Lung (tissue), 12 donors: ENCODE measurements around the gene RIN1. TPM values are rescaled to one million over a fixed set of nuclear protein-coding genes. Genes with fewer than 3 reads are reported as not detected.

Experiments used
- ATAC-seq: fragments of 200-7000 bp; cut with Tn5 transposase; one replicate; pipeline ENCODE4 v1.9.1; 2020; ENCODE audit warnings: moderate number of reproducible peaks; ENCODE audit not compliant: insufficient read depth, low FRiP score
- DNase-seq, 3 donors: peaks; one replicate each; pipeline ENCODE4 v3.0.0-alpha.2; 2013 to 2017
- H3K27ac ChIP-seq, 2 donors: one replicate each; pipeline ENCODE4 v1.5.1; 2013; ENCODE audit warnings: mild to moderate bottlenecking in 2 of 2, moderate library complexity in 2 of 2, control low read depth in 1 of 2, inconsistent platforms in 1 of 2, low read depth in 1 of 2, low read length in 1 of 2
- H3K27me3 ChIP-seq, 3 donors: one replicate each; pipeline ENCODE4 v1.5.1; 2013; ENCODE audit warnings: low read length in 2 of 3; ENCODE audit not compliant: control insufficient read depth in 3 of 3, insufficient read depth in 3 of 3
- H3K36me3 ChIP-seq, 4 donors: one replicate each; pipeline ENCODE4 v1.5.1; 2013; ENCODE audit warnings: low read length in 4 of 4, mild to moderate bottlenecking in 1 of 4, moderate library complexity in 1 of 4; ENCODE audit not compliant: control insufficient read depth in 4 of 4, insufficient read depth in 4 of 4
- H3K4me1 ChIP-seq, 5 donors: one replicate each; pipeline ENCODE4 v1.5.1; 2013; ENCODE audit warnings: low read length in 5 of 5, mild to moderate bottlenecking in 2 of 5, moderate library complexity in 1 of 5; ENCODE audit not compliant: control insufficient read depth in 5 of 5, insufficient read depth in 5 of 5
- H3K4me3 ChIP-seq: one replicate; pipeline ENCODE4 v1.5.1; 2013; ENCODE audit warnings: mild to moderate bottlenecking, control low read depth, moderate library complexity
- H3K9ac ChIP-seq, 2 donors: one replicate each; pipeline ENCODE4 v1.5.1; 2013; ENCODE audit warnings: low read length in 2 of 2, control low read depth in 1 of 2; ENCODE audit not compliant: insufficient read depth in 1 of 2
- H3K9me3 ChIP-seq, 4 donors: one replicate each; pipeline ENCODE4 v1.5.1; 2013; ENCODE audit warnings: low read length in 3 of 4, mild to moderate bottlenecking in 1 of 4, moderate library complexity in 1 of 4; ENCODE audit not compliant: control insufficient read depth in 4 of 4, insufficient read depth in 3 of 4
- CTCF ChIP-seq: IDR thresholded peaks from 2 replicates; pipeline ENCODE4 v1.5.1; 2012; ENCODE audit warnings: mild to moderate bottlenecking; ENCODE audit errors: control extremely low read depth, extremely low read depth
- WGBS, 2 donors: extraction: QIAGEN DNeasy Blood & Tissue Kit; methylation state at CpG; one replicate each; pipeline ENCODE4 v1.1.7; 2013; 5-methylcytosine and 5-hydroxymethylcytosine counted together
- polyA plus RNA-seq, 2 donors: library from polyadenylated mRNA; stranded (reverse); fragments of 200-250 nt; gene quantifications; one replicate each; pipeline ENCODE4 v1.2.1, GENCODE V29; 2013
- total RNA-seq, 2 donors: library from RNA; depleted of rRNA in 1 of 2; stranded (reverse); fragments of >200 nt in 1 of 2; gene quantifications; one replicate each; pipeline ENCODE4 v1.2.1, GENCODE V29; 2014 to 2021
- donor health status: control.
- donor health status: control.
- donor health status: Bipolar disorder and iron deficiency.
- donor health status: healthy.
- donor health status: DM: yes; HTN: yes; CAD: no.

RIN1 gene
- total and polyA plus RNA-seq, 4 donors, result 1.9 to 15.1 (median 9.6) TPM

GRCh38 chr11:66368484-66368883 lies 32.2 kb upstream of the RIN1 start:
- Histone ChIP-seq H3K27me3 (peaks cover 0 to 25% (median 18%) of the 10 kb centered on the region in 3 donors), H3K9ac (no peak overlapping the region), H3K4me1 (peaks cover 0 to 10% (median 3%) of the 10 kb centered on the region in 5 donors), H3K9me3 (no peaks in the 10 kb centered on the region), H3K27ac (no peak overlapping the region), H3K4me3 (no peak overlapping the region), H3K36me3 (no peaks in the 10 kb centered on the region)
- ATAC-seq (no peak), DNase-seq (no peak)
- WGBS, 2 donors, result 92 to 93% methylated on average over 6 of the region's 6 CpGs
- no peak for TF ChIP-seq CTCF

- Histone ChIP-seq H3K27me3 (peaks cover 0 to 17% (median 11%) of the 10 kb centered on the region in 3 donors), H3K9ac (no peak overlapping the region), H3K27ac (no peak overlapping the region), H3K9me3 (no peaks in the 10 kb centered on the region), H3K36me3 (no peaks in the 10 kb centered on the region), H3K4me1 (peaks cover 0 to 10% (median 3%) of the 10 kb centered on the region in 5 donors), H3K4me3 (no peak overlapping the region)
- WGBS, 2 donors, result 92 to 96% methylated on average over 12 to 15 of the region's 15 CpGs
- DNase-seq, result no peak
- TF ChIP-seq CTCF, result no peak
- no peak for ATAC-seq
Measured at GRCh38 chr11:66367561-66368312, 31.5 kb upstream of the RIN1 start.

GRCh38 chr11:66366844-66367477 lies 30.7 kb upstream of the RIN1 start:
- H3K4me1 ChIP-seq, result peaks cover 0 to 10% (median 0%) of the 10 kb centered on the region in 5 donors
- TF ChIP-seq CTCF, result no peak
- H3K9me3 ChIP-seq, result no peaks in the 10 kb centered on the region
- peaks cover 0 to 10% (median 6%) of the 10 kb centered on the region in 3 donors for H3K27me3 ChIP-seq
- ATAC-seq (no peak), DNase-seq (no peak)
- WGBS, 2 donors, result 93 to 95% methylated on average over 8 of the region's 8 CpGs
- H3K9ac ChIP-seq, result no peak overlapping the region
- no peak overlapping the region for H3K27ac ChIP-seq
- H3K36me3 ChIP-seq, result no peaks in the 10 kb centered on the region
- no peak overlapping the region for H3K4me3 ChIP-seq
